Measurements from ENCODE around the gene PLCB4.
A peak's percentile ranks its signal among the peaks of the same experiment; 100 is the strongest.

Gene PLCB4

GRCh38 chr20:9179193-9179802 lies 110.4 kb downstream of the PLCB4 start:
- no peak for DNase-seq (ENCODE audit: low read depth)

GRCh38 chr20:9179867-9180266 lies 111.0 kb downstream of the PLCB4 start:
- no peak for DNase-seq (ENCODE audit: low read depth)

DNA sequence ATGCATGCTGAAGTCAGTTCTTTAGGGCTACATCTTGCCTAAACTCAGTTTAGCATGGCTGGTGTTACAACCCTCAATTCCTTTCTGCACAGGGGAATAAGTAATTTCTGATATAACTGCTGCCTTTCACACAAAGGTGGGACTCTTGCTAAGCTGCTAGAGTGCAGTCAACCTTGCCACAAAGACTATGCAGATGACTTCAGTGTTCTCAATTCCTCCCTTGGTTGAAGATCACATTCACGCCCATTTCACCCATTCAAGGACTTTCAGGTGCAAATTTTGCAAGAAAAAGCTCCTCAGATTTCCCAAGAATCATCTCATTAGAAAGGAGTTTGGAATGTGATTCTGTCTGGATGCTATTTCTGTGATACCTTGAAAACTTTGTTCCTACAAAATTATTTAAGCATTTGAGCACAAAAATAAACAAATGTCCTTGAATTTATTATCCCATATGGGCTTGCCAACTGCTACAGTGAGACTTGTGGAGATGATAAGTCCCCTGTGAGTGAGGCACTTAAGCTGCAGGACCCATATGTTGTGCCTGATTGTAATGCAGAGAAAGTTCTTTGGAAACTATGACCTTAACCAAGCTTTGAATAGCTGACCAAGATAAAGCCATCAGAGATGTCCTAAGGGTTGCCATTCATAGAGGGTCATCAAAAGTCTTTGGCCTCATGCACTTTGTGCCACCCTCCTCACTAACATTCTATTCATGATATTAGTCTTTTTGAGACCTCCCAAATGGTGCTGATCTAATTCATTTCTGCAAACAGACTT lies 111.8 kb downstream of the PLCB4 start:
- DNase-seq (ENCODE audit: low read depth): no peak

DNA sequence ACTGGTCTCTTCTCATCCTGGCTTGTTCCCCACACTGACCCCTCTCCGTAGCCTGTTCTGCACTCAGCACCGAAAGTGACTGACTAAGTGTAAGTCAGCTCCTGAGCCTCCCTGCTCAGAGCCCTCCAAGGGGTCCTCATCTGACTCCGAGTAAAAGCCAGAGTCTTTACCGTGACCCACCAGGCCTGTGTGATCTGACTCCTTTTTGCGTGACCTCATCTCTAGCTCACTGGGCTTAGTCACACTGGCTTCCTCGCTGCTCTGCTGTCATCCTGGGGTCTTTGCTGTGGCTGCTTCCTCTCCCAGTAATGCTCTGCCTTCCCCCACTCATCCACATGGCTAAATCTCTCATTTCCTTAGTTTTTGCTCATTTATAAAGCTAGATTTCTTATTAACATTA lies 116.6 kb downstream of the PLCB4 start:
- no peak for DNase-seq (ENCODE audit: low read depth)

DNA sequence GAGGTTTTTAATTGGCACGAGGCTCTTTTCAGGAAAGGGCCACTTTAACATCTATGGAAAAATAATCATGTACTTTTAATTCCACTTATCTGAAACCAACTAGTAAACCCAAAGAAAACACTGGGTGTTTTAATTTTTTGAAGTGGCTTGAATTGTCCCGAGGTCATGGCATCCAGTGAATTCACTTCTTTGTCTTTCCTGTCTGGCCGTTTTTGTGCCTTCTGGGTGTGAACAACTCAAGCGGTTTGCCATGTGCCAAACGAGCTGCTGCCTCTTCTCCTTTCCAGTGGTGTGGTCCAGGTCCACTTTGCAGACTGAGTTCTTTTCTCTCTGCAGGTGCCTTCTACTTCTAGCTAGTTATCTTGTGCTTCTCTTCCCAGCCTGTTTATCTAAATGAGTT lies 117.5 kb downstream of the PLCB4 start:
- no peak for DNase-seq (ENCODE audit: low read depth)

DNA sequence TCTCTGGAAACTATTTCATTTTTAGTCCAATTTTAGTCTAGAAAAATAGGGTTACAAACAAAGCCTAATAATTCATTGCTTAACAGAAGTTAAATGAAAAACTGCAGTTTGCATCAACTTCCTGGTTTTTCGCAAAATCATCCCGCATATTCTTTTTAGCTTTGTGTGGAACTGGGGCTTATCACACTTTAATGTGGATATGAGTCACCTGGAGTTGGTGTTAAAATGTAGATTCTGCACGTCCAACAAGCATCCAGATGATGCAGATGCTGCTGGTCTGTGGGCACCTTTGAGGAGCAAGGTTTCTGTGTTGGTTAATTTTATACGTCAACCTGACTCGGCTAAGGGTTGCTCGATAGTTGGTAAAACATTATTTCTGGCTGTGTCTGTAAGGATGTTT lies 126.1 kb downstream of the PLCB4 start:
- DNase-seq (ENCODE audit: low read depth): no peak

DNA sequence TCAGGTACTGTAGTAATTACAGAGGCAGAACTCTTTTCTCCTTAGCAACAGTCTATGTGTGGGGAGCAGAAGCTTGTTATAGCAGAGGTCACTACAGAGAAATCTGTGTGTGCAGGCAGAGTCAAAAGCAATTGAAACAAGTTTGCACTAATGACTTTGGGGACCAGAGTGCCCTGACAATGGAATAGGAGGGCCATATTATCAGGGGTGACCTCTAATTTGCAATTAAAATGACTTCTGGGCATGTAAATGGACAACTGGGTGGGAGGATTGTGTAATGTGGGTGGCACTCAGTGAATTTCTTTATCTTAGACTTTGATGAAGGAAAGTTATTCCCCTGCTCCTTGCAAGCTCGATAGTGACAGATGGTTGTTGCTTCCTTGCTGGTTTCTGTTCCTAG lies 127.2 kb downstream of the PLCB4 start:
- no peak for DNase-seq (ENCODE audit: low read depth)

- no peak for DNase-seq (ENCODE audit: low read depth)
Observed at GRCh38 chr20:9198460-9198859, 129.6 kb downstream of the PLCB4 start.

DNA sequence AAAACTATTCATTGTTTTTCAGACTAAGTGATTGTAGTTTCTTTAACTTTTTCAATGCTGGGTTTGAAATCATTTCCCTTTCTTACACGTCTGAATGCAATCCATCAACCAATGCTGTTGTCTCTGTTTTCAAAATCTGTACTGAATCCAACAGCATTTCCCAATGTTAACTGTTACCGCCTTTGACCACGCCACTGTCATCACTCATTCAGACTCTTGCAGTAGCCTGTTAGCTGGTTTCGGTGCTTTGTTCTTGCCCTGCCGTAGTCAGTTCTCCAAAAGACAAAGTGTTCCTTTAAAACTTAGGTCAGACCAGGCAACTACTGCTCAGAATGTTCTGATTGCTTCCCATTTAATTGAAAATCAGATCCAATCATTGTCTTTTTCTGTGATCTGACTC lies 131.3 kb downstream of the PLCB4 start:
- DNase-seq (ENCODE audit: low read depth): peak; percentile 27

- DNase-seq (ENCODE audit: low read depth): peak; percentile 42
Observed at GRCh38 chr20:9200620-9201019, 131.7 kb downstream of the PLCB4 start.

DNA sequence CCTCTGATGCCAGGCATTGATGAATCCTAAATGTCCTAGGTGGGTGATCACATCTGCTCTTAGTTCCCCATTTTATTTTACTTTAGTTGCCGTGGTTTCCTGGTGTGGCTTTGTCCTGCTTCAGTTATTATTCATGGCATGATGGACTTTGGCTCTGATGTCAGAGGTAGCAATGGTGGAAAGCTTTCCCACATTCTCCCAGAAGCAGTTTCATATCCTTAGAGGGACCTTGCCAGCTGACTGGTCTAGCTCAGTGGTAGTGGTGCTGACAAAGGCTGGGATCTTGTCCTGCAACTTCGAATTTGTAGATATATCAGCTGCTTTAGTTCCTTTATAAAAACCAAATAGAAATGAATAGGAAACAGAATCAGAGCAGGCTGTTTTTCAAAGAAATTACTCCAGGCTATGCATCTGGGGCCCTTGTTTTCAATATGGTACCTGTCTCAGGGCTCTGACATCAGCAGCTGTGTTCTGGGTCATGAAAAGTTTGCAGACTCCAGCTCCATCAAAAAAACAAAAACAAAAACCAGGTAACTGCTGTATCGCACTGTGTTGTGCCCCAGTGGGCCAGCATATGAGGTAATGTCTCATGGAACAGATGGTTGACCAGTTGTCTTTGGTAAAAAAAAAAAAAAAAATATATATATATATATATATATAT lies 133.7 kb downstream of the PLCB4 start:
- DNase-seq (ENCODE audit: low read depth): no peak

- DNase-seq (ENCODE audit: low read depth): no peak
Observed at GRCh38 chr20:9203081-9203447, 134.2 kb downstream of the PLCB4 start.

GRCh38 chr20:9204979-9205378 lies 136.1 kb downstream of the PLCB4 start:
- DNase-seq (ENCODE audit: low read depth): no peak

DNA sequence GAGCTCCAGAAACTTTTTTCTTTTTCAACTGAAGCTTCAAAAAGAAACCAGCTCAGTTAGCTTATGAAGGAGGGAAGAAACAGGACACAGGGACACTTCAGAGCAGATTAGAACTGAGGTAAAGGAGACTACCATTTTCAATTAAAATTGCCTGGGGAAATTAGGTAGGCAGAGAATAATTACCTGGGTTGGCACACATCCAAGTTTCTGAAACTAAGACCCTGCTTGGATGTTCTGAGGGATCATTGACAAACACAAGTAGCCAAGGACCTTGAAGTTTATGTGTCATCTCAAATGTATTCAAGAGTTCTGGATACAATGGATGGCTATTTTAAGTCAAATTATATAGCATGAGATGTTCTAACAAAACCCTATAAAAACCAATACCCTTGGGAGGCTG lies 137.6 kb downstream of the PLCB4 start:
- no peak for DNase-seq (ENCODE audit: low read depth)

- DNase-seq (ENCODE audit: low read depth): no peak
Observed at GRCh38 chr20:9207253-9207652, 138.4 kb downstream of the PLCB4 start.

DNA sequence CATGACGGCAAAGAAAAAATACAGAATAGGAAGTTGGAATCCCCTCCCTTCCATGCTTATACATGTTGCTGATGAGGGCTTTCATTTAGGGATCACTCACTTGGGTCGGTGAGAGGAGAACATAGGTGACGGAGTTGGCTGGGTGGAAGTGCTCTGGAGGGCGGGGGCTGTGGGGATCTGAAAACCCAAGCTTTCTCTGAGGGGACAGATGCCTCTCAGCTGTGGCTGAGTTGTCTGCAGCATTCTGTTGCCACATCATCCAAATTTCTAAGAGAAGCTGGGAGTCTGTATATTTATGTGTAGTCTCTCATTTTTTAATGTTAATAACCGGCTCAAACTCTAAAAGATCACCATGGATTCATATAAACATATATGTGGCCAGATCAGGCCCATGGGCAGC lies 141.5 kb downstream of the PLCB4 start:
- no peak for DNase-seq (ENCODE audit: low read depth)

DNA sequence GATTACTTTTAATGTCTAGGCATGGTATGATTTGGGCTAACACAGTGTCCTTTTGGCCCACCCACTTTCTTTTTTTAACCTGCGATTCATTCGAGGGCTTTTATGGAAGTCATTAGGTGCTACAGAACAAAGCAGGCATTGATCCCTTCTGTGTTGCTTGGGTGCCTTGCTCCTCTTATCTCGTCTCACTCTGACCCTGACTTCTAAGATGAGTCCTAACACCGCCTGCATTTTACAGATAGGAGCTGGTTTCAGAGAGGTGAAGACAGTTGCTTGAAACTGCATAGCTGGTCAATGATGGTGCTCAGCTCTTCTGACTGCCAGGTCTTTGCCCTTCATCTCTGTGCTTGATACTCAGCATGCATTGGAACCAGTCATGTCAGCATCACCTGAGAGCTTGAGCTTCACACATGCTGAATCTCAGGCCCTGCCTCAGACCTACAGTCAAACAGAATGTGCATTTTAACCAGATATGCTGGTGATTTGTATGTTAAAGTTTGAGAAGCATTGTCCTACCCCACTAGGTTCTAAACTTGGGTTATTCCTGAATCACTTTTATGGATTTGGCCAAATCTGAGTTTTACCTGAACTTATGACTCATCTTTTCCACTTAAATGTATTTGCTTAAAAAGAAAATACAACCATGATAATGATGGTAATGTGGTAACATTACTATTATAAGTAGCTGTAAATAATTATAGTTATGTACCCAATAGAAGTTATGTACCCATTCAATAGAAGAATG lies 142.3 kb downstream of the PLCB4 start:
- DNase-seq (ENCODE audit: low read depth): no peak

DNA sequence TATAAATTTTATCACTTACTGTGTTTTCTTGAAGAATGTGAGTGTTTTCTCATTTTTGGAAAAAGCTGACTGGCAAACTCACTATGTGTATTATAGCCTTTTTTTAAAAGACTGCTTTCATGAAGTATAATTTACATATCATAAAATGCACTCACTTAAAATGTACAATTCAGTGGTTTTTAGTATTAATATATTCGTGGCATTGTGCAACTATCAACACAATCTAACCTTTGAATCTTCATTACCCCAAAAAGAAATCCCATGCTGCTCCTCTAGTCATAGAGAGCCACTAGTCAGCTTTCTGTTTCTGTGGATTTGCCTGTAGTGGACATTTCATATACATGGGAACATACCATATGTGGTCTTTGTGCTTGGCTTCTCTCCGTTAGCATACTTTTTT lies 143.8 kb downstream of the PLCB4 start:
- no peak for DNase-seq (ENCODE audit: low read depth)

GRCh38 chr20:9214685-9215084 lies 145.8 kb downstream of the PLCB4 start:
- DNase-seq (ENCODE audit: low read depth): peak; percentile 99

- DNase-seq (ENCODE audit: low read depth): no peak
Observed at GRCh38 chr20:9215539-9215938, 146.7 kb downstream of the PLCB4 start.

- peak; percentile 39 for DNase-seq (ENCODE audit: low read depth)
Observed at GRCh38 chr20:9218531-9218961, 149.7 kb downstream of the PLCB4 start.

GRCh38 chr20:9220874-9221547 lies 152.1 kb downstream of the PLCB4 start:
- peak; percentile 80 for DNase-seq (ENCODE audit: low read depth)
